Body of pancreas (tissue), 4 donors: ENCODE measurements around the gene NGDN. TPM values are rescaled to one million over a fixed set of nuclear protein-coding genes. Genes with fewer than 3 reads are reported as not detected.

Experiments
- ATAC-seq: fragments of 150-250 bp; one replicate; pipeline ENCODE4 v1.9.1; 2016
- DNase-seq, 4 donors: peaks; one replicate each; pipeline ENCODE4 v3.0.0-alpha.2; 2019
- H3K27ac ChIP-seq, 4 donors: fragments of 200-600 bp; sonication (generic); 1 replicate in 3 of 4; 2 replicates in 1 of 4; pipeline versions ENCODE4 v1.5.1 to v1.6.1; 2016 to 2019; ENCODE audit warnings: mild to moderate bottlenecking in 1 of 4, mixed read lengths in 1 of 4, moderate library complexity in 1 of 4
- H3K27me3 ChIP-seq, 2 donors: fragments of 200-600 bp; sonication (generic); one replicate each; pipeline ENCODE4 v1.6.0; 2016; ENCODE audit warnings: mild to moderate bottlenecking in 1 of 2
- H3K36me3 ChIP-seq, 2 donors: fragments of 200-600 bp; sonication (generic); replicated peaks in 1 of 2; 2 replicates each; pipeline ENCODE4 v1.5.1; 2016; ENCODE audit warnings: low read depth in 2 of 2; ENCODE audit not compliant: insufficient read depth in 1 of 2
- H3K4me1 ChIP-seq: fragments of 200-600 bp; sonication (generic); one replicate; pipeline ENCODE4 v1.6.0; 2016
- H3K4me3 ChIP-seq, 2 donors: fragments of 200-600 bp; sonication (generic); 1 replicate in 1 of 2; 2 replicates in 1 of 2; pipeline ENCODE4 v1.5.1; 2016 to 2019
- H3K9me3 ChIP-seq, 3 donors: fragments of 200-600 bp; sonication (generic); 1 replicate in 2 of 3; 2 replicates in 1 of 3; pipeline ENCODE4 v1.5.1; 2016
- POLR2A ChIP-seq, 3 donors: fragments of 450-650 bp; IDR thresholded peaks; one replicate each; pipeline ENCODE4 v1.6.1; 2016; ENCODE audit warnings: antibody characterized with exemption in 3 of 3, mild to moderate bottlenecking in 2 of 3
- WGBS, 2 donors: methylation state at CpG; one replicate each; pipeline ENCODE4 v1.1.5; 2017; 5-methylcytosine and 5-hydroxymethylcytosine counted together
- intact Hi-C: fragments of 100-400 bp; cut with DNase I; formaldehyde crosslinking; loops from one replicate; pipeline ENCODE4 v1.15.1; 2023
- total RNA-seq, 2 donors: library from RNA; depleted of rRNA; stranded (reverse); fragments of >200 nt; gene quantifications; one replicate each; pipeline ENCODE4 v1.1.0, GENCODE V29; 2016
- TF ChIP-seq, protein P1 (sequence below), 7 experiments: fragments of 450-650 bp in 4 of 7; fragments of 200-600 bp in 3 of 7; sonication (generic) in 3 of 7; IDR thresholded peaks; one replicate each; pipeline ENCODE4 v1.5.1; 2016 to 2019; ENCODE audit warnings: antibody characterized with exemption in 7 of 7

Gene NGDN
- total RNA-seq, 2 donors from 2014 or later = 29.0 to 31.6 TPM

DNA sequence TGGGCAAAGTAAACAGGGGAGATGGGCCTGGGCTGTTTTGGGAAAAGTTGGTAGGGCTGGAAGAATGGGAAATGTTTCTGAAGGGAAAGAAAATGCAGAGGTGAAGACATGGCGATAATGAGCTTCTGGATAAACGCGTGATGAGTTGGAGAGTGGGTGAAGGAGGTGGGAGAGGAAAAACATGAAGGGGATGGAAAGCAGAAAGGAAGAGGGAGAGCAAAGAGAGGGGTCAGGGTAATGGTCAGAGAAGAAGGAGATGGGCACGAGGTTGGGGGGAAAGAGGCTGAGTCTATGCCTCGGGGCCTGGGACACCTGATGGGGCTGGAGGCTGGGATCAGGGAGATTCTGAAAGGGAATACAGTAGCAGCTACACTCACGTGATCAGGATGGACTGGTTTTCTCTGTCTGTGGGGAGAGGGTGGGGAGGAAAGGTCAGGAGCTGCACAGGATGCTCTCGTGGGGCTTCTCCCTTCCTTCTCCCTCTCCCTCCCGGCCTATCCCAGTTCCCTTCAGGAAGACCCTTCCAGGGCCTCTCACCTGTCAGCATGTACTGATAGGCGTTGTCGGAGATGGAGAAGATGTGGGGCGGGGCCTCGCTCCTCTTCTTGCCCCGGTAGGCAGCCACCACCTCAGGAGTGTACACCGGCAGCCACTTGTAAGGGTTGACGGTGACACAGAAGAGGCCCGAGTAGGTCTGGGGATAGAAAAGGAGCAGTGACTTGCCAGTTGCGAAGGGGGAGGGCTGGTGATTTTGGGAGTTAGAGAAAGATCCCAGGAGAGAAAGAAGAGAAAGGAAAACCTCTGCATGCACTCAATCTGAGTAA, 37.2 kb upstream of the NGDN start:
- no peaks in the 10 kb centered on the region for H3K9me3 ChIP-seq

DNA sequence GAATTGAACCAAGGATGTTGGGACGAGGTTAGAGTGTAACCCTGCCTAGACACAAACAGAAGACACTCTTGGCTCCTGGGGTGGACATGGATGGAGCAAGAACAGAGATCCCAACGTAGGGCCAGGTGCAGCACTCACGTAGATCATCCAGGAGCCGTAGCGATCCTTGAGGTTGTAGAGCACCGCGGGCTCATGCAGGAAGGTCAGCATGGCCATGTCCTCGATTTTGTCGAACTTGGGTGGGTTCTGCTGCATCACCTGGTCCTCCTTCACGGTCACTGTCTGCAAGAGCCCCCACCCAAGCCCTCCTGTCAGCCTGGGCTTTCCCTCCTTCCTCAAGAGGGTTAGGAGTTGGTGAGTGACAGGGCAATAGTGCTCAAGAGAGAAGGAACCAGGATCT, 36.6 kb upstream of the NGDN start:
- DNase-seq (no peak), ATAC-seq (no peak)
- Histone ChIP-seq H3K4me3 (no peak overlapping the region), H3K9me3 (no peaks in the 10 kb centered on the region), H3K36me3 (no peaks in the 10 kb centered on the region), H3K27ac (no peak overlapping the region), H3K4me1 (no peaks in the 10 kb centered on the region), H3K27me3 (no peaks in the 10 kb centered on the region)
- WGBS, 2 donors = 57 to 68% methylated on average over 9 to 10 of the region's 10 CpGs
- TF ChIP-seq, protein P1, sequence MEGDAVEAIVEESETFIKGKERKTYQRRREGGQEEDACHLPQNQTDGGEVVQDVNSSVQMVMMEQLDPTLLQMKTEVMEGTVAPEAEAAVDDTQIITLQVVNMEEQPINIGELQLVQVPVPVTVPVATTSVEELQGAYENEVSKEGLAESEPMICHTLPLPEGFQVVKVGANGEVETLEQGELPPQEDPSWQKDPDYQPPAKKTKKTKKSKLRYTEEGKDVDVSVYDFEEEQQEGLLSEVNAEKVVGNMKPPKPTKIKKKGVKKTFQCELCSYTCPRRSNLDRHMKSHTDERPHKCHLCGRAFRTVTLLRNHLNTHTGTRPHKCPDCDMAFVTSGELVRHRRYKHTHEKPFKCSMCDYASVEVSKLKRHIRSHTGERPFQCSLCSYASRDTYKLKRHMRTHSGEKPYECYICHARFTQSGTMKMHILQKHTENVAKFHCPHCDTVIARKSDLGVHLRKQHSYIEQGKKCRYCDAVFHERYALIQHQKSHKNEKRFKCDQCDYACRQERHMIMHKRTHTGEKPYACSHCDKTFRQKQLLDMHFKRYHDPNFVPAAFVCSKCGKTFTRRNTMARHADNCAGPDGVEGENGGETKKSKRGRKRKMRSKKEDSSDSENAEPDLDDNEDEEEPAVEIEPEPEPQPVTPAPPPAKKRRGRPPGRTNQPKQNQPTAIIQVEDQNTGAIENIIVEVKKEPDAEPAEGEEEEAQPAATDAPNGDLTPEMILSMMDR (IDR thresholded peaks at IDR 0.05) = no peak
- TF ChIP-seq POLR2A (IDR thresholded peaks at IDR 0.05) = no peak
- intact Hi-C loops = no loop called here

More for the DNA sequence above, 37.2 kb upstream of the NGDN start:
- intact Hi-C loops = no loop called here
- 61 to 64% methylated on average over 17 of the region's 17 CpGs for WGBS, 2 donors
- TF ChIP-seq POLR2A (IDR thresholded peaks at IDR 0.05) = no peak
- TF ChIP-seq, protein P1 (IDR thresholded peaks at IDR 0.05) = no peak
- DNase-seq (no peak), ATAC-seq (no peak)
- Histone ChIP-seq H3K4me1 (no peaks in the 10 kb centered on the region), H3K36me3 (no peaks in the 10 kb centered on the region), H3K4me3 (no peak overlapping the region), H3K27me3 (no peaks in the 10 kb centered on the region), H3K27ac (no peak overlapping the region)

DNA sequence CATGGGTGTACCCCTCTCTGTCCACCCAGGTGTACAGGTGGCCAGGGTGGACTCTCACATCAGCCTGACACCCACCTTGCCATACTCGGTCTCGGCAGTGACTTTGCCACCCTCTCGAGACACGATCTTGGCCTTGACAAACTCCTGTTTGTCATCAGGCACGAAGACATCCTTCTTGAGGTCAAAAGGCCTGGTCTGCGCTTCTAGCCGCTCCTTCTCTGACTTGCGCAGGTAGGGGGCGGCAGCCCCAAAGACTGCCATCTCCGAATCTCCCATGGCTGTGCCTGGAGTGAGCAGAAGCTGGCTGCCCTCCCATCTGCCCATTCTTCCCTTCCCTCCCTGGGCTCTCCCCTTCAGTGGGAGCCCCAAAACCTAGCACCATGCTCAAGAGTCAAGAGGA, 36.0 kb upstream of the NGDN start:
- intact Hi-C loops = no loop called here
- H3K4me1 ChIP-seq = no peaks in the 10 kb centered on the region
- H3K27ac ChIP-seq = no peak overlapping the region
- no peaks in the 10 kb centered on the region for H3K36me3 ChIP-seq
- H3K9me3 ChIP-seq = no peaks in the 10 kb centered on the region
- DNase-seq = no peak
- 57 to 80% methylated on average over 8 to 10 of the region's 10 CpGs for WGBS, 2 donors
- H3K27me3 ChIP-seq = no peaks in the 10 kb centered on the region
- TF ChIP-seq POLR2A (IDR thresholded peaks at IDR 0.05) = no peak
- TF ChIP-seq, protein P1 (IDR thresholded peaks at IDR 0.05) = no peak
- no peak for ATAC-seq
- no peak overlapping the region for H3K4me3 ChIP-seq

DNA sequence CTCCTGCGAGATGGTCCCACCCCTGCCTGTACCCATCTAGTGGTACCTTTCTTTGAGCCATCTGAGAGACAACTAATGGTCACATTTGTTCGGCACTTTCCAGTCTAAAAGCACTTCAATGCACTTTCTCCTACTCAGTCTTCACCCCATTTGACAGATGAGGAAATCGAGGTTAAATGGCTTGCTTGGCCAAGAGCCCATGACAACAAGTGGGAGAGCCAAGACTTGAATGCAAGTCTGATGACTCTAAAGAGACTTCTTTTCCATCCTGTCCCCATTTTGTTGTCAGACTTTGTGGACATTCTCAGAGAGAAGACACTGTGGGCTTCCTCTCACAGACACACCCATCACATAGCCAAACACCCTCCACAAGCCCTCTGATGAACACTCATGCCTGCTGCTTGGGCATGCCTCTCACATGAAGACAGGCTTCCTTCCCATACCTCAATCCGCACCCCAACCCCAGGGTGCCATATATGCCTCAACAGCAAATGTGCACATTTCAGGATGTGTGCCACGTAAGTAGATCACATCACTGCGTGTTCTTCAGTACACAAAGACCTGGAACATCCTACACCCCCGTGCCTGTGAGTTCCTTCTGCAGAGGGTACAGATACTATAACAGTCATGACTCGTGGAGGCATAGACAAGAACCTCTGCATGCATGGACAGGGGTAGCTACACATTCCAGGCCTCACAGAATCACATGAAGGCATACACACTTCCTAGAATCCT, 34.8 kb upstream of the NGDN start:
- Histone ChIP-seq H3K27me3 (no peaks in the 10 kb centered on the region), H3K9me3 (no peaks in the 10 kb centered on the region), H3K4me3 (no peak overlapping the region), H3K27ac (no peak overlapping the region), H3K4me1 (no peaks in the 10 kb centered on the region), H3K36me3 (no peaks in the 10 kb centered on the region)
- no peak for ATAC-seq
- intact Hi-C loops = no loop called here
- no peak for DNase-seq
- TF ChIP-seq POLR2A (IDR thresholded peaks at IDR 0.05) = no peak
- TF ChIP-seq, protein P1 (IDR thresholded peaks at IDR 0.05) = no peak
- WGBS, 2 donors = 57 to 71% methylated on average over 8 of the region's 8 CpGs
